Measurements from ENCODE around the gene PSMF1.

Gene PSMF1

GRCh38 chr20:1203630-1204029 is 85.2 kb downstream of the PSMF1 start:
- in situ Hi-C loops (cut with MboI; ENCODE audit: low sequenced_read_pairs, unreplicated experiment): no loop called here
- no peak for DNase-seq (ENCODE audit: low spot score)
- TF ChIP-seq, protein P1, sequence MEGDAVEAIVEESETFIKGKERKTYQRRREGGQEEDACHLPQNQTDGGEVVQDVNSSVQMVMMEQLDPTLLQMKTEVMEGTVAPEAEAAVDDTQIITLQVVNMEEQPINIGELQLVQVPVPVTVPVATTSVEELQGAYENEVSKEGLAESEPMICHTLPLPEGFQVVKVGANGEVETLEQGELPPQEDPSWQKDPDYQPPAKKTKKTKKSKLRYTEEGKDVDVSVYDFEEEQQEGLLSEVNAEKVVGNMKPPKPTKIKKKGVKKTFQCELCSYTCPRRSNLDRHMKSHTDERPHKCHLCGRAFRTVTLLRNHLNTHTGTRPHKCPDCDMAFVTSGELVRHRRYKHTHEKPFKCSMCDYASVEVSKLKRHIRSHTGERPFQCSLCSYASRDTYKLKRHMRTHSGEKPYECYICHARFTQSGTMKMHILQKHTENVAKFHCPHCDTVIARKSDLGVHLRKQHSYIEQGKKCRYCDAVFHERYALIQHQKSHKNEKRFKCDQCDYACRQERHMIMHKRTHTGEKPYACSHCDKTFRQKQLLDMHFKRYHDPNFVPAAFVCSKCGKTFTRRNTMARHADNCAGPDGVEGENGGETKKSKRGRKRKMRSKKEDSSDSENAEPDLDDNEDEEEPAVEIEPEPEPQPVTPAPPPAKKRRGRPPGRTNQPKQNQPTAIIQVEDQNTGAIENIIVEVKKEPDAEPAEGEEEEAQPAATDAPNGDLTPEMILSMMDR (IDR thresholded peaks at IDR 0.05; ENCODE audit: borderline replicate concordance, control extremely low read depth, extremely low read depth, insufficient read depth, missing control alignments): no peak

DNA sequence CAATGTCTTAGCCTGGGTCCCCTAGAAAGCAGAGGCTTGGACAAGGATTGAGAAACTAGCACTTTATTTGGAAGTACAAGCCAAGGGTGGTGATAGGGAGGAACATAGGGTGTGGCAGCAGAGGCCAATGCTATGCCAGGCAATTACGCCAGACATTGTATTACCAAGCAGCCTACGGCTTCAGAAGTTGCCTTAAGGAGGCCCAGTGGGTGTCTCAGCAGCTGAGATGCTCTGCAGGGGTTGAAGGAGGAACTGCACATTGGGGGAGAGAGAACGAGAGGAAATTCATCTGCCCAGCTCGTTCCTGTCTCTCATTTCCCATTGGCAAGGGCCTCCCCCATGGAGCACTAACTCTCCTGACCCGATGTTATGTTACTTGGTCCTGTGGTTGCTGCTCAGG is 85.7 kb downstream of the PSMF1 start:
- DNase-seq (ENCODE audit: low spot score): no peak
- TF ChIP-seq, protein P1 (IDR thresholded peaks at IDR 0.05; ENCODE audit: borderline replicate concordance, control extremely low read depth, extremely low read depth, insufficient read depth, missing control alignments): no peak
- in situ Hi-C loops (cut with MboI; ENCODE audit: low sequenced_read_pairs, unreplicated experiment): no loop called here

- DNase-seq (ENCODE audit: low spot score): no peak
- in situ Hi-C loops (cut with MboI; ENCODE audit: low sequenced_read_pairs, unreplicated experiment): no loop called here
- TF ChIP-seq, protein P1 (IDR thresholded peaks at IDR 0.05; ENCODE audit: borderline replicate concordance, control extremely low read depth, extremely low read depth, insufficient read depth, missing control alignments): no peak
These were observed 86.2 kb downstream of the PSMF1 start for GRCh38 chr20:1204576-1204975.

DNA sequence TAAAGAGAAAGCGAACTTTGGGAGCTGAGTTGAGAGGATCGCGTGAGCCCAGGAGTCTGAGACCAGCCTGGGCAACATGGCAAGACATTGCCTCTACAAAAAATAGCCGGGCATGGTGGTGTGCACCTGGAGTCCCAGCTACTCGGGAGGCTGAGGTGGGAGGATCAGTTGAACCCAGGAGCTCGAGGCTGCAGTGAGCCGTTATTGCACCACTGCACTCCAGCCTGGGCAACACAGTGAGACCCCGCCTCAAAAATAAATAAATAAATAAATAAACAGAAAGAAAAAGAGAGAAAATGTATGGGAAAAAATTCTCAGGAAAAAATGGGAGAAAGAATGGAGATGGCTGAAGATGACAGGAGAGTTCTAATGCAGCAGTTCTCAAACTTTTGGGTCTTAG is 87.4 kb downstream of the PSMF1 start:
- TF ChIP-seq, protein P1 (IDR thresholded peaks at IDR 0.05; ENCODE audit: borderline replicate concordance, control extremely low read depth, extremely low read depth, insufficient read depth, missing control alignments): no peak
- in situ Hi-C loops (cut with MboI; ENCODE audit: low sequenced_read_pairs, unreplicated experiment): no loop called here
- DNase-seq (ENCODE audit: low spot score): no peak

DNA sequence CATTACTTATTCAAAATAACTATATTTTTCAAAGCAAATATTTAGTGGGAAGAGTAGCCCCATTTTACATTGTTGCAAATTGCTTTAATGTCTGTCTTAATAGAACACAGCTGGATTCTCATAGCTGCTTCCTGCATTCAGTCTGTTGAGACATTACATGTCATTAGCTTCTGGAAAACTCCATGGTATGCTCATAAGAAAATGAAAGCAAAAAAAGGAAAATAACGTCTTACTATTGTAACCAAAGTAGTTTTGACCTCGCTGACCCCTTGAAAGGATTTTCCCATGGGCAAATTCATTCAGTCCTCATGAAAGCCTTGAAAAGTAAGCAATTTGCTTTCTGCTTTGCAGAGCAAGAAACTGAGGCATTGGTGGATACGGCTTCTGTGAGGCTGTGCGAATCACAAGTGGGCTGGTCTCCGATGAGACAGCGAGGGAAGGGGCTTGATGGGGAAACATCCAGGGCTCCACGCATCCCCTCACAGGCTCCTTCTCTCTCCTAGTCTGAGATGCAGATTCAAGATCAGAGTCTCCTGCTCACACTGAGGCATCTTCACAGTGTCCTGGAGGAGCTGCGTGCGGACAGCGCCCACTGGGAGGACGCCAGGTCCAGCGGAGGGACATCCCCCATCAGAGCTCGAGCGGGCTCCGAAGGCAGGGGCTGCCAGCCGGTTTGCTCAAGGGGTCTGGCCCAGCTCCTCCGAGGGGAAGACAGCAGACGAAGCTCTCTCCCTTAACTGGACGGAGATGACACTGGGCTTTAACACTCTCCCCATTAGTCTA is 88.2 kb downstream of the PSMF1 start:
- no peak for DNase-seq (ENCODE audit: low spot score)
- TF ChIP-seq, protein P1 (IDR thresholded peaks at IDR 0.05; ENCODE audit: borderline replicate concordance, control extremely low read depth, extremely low read depth, insufficient read depth, missing control alignments): no peak
- in situ Hi-C loops (cut with MboI; ENCODE audit: low sequenced_read_pairs, unreplicated experiment): no loop called here

DNA sequence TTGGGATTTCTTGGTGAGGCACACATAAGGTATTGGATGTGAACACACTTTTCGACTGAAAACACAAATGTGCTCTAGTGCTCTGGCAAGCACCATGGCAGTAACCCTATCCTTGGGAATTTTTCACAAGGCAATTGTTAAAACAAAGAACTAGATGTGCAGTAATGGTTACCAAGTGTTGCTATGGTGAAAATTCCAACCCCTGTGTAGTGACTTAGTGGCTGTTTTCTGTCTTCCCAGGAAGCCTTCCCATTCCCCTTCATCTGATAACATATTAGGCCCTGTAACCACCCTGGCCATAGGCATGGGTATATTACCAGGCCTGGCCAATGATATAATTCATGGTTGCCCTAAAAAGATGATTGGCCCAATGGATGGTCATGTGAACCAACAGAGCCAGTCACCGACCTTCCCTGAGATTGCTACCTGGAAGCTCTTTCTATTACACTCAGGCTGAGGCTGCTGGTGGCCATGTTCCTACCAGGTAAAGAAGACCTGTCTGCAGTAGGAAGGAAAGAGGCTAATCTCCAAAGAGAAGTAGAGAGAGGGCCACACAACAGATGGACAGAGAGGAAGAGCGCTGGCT is 89.0 kb downstream of the PSMF1 start:
- no peak for DNase-seq (ENCODE audit: low spot score)
- TF ChIP-seq, protein P1 (IDR thresholded peaks at IDR 0.05; ENCODE audit: borderline replicate concordance, control extremely low read depth, extremely low read depth, insufficient read depth, missing control alignments): no peak
- in situ Hi-C loops (cut with MboI; ENCODE audit: low sequenced_read_pairs, unreplicated experiment): no loop called here

All from GM13976 (cell line).